NAMALWA (cell line): ENCODE measurements around the gene GRIN2A.

Experiments used
- DNase-seq: peaks from one replicate; pipeline ENCODE4 v3.0.0-alpha.2; 2015; ENCODE audit warnings: low spot score

Gene GRIN2A

GRCh38 chr16:9757687-9758086, 424.5 kb downstream of the GRIN2A start:
- DNase-seq = no peak

GRCh38 chr16:9756434-9756833, 425.8 kb downstream of the GRIN2A start:
- no peak for DNase-seq

- DNase-seq = no peak
Observed at GRCh38 chr16:9755081-9755480, 427.1 kb downstream of the GRIN2A start.

- no peak for DNase-seq
Observed at GRCh38 chr16:9741776-9742175, 440.5 kb downstream of the GRIN2A start.

- DNase-seq = no peak
Observed at GRCh38 chr16:9739301-9739700, 442.9 kb downstream of the GRIN2A start.

- DNase-seq = no peak
Observed at GRCh38 chr16:9738690-9739089, 443.5 kb downstream of the GRIN2A start.

- DNase-seq = no peak
Observed at GRCh38 chr16:9736547-9736946, 445.7 kb downstream of the GRIN2A start.

GRCh38 chr16:9723136-9723535, 459.1 kb downstream of the GRIN2A start:
- DNase-seq = no peak

- DNase-seq = no peak
Observed at GRCh38 chr16:9713907-9714306, 468.3 kb downstream of the GRIN2A start.

GRCh38 chr16:9713156-9713555, 469.1 kb downstream of the GRIN2A start:
- no peak for DNase-seq

GRCh38 chr16:9708972-9709620, 473.1 kb downstream of the GRIN2A start:
- DNase-seq = no peak

- DNase-seq = no peak
Observed at GRCh38 chr16:9706217-9706836, 475.9 kb downstream of the GRIN2A start.

GRCh38 chr16:9703731-9704130, 478.5 kb downstream of the GRIN2A start:
- no peak for DNase-seq
